Stimulated activated CD4-positive, alpha-beta T cell treated with anti-CD3 and anti-CD28 coated beads, Interleukin-1b, Interleukin-23, amount 100 ng/mL, for 4 hours (primary cell): ENCODE measurements around the gene MIEF2.
"Not testable (repeated sequence)": the region's sequence is repeated elsewhere in the genome, so short reads cannot be mapped to it uniquely, and the experiment has no call there.

Source experiments
- DNase-seq, 2 donors: peaks; one replicate each; pipeline ENCODE4 v3.0.0-alpha.2; 2020; ENCODE audit warnings: low read depth in 2 of 2

Gene MIEF2

DNA sequence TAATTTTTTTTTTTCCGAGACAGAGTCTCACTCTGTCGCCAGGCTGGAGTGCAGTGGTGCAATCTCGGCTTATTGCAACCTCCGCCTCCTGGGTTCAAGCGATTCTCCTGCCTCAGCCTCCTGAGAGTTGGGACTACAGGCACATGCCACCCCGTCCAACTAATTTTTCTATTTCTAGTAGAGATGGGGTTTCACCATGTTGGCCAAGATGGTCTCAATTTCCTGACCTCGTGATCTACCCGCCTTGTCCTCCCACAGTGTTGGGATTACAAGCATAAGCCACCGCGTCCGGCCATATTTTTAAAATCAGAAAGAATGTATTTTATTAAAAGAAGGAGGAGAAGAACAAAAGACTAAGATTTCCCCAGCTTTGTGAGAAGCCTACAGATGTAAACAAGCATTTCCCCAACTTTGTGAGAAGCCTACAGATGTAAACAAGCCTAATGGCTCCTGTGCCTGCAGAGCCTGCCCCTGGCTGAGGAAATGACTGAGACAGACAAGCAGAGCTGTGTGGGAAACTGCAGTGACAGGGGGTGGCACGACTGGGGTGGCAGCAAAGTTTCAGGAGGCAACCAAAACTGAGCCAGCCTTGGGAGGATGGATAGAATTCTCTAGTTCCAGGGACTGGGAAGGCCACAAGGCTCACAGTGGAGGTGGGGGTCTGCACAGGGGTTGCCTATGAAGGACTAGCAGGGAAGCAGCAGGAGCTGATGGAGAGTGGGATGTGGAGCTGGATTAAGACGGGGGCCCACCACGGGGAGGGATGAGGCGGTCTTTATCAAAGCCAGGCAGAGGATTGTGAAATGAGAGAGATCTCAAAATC is 31.5 kb downstream of the MIEF2 start:
- no peak for DNase-seq

DNA sequence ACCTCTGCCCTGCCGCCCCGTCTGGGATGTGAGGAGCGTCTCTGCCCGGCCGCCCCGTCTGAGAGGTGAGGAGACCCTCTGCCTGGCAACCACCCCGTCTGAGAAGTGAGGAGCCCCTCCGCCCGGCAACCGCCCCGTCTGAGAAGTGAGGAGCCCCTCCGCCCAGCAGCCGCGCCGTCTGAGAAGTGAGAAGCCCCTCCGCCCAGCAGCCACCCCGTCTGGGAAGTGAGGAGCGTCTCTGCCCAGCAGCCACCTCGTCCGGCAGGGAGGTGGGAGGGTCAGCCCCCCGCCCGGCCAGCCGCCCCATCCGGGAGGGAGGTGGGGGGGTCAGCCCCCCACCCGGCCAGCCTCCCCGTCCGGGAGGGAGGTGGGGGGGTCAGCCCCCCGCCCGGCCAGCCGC is 37.6 kb downstream of the MIEF2 start:
- DNase-seq = not testable (repeated sequence)

DNA sequence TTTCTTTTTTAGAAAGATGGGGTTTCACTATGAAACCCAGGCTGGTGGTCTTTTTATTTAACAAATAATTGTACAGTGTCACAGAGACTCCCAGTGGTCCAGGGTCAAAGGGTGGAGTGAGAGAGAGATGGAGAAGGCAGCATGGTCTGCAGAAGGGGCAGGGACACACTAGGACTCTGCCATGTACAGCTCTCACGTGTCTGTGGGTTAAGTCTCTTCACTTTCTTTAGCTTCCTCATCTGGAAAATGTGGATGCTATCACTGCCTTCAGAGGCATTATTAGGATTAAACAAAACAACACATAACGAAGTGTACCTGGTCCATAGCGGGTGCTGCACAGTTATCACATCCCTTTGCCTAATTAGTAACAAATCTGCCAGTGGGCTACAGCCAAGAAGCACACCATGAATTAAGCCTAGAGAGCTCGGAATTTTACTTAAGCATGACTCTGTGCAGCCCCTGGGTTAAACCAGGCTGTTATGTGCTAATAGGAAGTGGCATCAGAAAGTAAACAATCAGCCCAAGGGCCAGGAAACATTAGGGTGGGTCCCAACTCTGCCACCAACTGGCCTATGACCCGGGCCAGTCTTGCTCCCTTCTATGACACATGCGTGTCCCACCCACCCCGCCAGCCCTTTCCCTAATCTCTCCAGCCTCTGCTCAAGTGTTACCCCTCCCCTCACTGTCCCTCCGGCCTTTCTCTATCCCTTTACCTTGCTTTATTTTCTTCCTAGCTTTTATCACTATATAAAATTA is 40.4 kb downstream of the MIEF2 start:
- no peak for DNase-seq

DNA sequence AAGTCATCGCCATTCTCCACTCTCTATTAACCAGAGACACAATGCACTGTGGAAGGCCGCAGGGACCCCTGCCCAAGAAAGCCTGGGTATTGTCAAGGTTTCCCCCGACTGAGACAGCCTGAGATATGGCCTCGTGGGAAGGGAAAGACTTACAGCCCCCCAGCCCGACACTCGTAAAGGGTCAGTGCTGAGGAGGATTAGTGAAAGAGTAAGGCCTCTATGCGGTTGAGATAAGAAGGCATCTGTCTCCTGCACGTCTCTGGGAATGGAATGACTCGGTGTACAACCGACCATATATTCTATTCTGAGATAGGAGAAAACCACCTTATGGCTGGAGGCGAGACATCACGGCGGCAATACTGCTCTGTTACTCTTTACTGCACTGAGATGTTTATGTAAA is 42.7 kb downstream of the MIEF2 start:
- DNase-seq = not testable (repeated sequence)

DNA sequence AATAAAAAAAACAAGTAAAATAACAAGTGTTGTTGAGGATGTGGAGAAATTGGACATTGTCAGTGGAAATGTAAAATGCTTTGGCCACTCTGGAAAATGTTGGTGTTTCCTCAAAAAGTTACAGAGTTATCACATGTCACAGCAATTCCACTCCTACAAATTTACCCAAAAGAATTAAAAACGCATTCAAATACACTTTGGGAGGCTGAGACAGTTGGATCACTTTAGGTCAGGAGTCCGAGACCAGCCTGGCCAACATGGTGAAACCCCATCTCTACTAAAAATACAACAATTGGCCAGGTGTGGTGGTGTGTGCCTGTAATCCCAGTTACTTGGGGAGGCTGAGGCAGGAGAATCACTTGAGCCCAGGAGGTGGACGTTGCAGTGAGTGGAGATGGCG is 48.7 kb downstream of the MIEF2 start:
- no peak for DNase-seq

DNA sequence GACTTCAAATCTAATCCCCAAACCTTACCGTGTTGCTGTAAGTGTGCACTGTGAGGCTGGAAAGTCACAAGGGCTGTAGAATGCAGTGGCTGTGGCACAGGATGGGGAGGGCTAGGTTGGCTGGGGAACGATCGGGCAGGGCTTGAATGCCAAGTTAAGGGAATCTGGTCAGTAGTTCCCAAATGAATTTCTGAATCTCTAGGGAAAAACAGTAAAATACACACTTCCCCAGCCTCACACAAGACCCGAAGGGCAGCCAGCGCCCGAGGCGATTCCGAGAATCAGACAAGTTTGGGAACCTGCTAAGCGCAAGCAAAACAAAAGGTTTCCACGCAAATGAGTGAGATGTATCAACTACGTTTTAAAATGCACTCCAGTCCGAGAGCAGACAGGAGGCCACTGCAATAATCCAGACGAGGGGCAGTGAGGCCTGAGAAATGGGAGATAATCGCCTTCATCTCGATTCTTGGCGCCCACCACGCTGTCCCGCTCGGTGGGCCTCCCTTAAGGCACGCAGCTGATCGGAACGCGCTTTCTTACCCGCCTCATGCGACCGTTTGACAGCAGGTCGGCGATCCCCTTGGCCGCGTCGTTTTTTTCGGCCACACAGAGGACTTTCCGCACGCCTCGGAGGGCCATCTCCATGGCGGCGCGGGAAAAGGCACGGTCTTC is 53.7 kb downstream of the MIEF2 start:
- no peak for DNase-seq

DNA sequence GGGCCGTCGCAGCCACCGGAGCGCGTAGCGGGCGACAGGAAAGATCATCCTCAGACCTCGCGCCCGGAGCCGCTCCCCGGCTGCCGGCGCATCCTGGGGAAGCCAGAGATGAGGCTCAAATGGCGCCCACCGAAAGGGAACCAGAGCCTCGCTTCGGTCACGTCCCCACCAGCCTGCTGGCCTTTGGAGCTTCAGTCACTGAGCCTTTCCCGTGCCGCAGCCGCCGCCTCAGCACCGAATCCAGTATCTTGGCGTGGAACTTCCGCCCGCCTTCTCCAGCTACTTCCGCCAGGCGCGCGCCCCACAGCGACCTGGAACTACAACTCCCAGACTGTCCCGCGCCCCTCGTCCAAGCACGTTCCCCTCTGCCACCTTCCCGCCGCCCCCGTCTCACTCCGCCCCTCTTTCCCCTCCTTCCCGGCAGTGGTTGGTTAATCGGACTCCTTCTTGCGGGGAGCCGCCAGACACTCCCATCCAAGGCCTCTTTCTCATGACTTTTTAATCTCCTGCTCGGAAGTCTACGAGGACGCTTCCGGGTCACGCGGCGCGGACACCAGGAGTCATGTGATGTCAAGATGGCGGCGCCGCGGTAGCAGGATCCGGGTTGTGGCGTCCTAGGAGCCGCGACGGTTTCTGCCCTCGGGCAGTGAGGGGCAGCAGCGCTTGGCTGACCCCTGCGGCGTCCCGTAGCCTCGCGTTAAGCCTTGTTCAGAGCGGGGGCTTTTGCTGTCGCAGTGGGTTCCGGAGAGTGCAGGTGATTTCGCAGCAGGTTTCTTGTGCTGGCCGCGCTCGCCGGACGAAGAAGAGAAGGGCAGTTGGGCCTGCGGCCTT is 54.5 kb downstream of the MIEF2 start, which contains the start of the genes SMCR8 and TOP3A:
Gene SMCR8, plus strand, starts transcription at position 563 of the 831 bp plus-strand sequence. CDS start 497 bp downstream, outside the sequence.
Gene TOP3A, minus strand, starts transcription at position 264 of the 831 bp plus-strand sequence. Its CDS starts 216 bp downstream, at position 48.
- DNase-seq = peak; percentile 96 to 97

DNA sequence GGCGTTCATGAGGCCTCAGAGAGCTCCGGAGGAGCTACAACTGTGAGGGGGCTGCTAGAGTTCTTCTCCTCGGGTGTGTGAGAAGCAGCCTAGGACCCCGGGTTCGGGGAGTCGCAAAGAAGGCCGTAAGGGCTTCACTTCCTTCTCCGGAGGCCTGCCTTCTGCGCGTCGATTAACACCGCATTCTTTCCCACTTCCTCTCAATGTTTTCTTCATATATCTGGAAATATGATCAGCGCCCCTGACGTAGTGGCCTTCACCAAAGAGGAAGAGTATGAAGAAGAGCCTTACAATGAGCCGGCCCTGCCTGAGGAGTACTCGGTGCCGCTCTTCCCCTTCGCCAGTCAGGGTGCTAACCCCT is 55.1 kb downstream of the MIEF2 start:
- DNase-seq = no peak

DNA sequence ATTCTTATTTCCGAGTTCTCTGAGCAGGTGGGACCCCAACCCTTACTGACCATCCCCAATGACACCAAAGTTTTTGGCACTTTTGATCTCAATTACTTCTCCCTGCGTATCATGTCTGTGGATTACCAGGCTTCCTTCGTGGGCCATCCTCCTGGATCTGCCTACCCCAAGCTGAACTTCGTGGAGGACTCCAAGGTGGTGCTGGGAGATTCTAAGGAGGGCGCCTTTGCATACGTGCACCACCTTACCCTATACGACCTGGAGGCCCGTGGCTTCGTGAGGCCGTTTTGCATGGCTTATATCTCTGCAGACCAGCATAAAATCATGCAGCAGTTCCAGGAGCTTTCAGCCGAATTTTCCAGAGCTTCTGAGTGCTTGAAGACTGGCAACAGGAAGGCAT is 55.5 kb downstream of the MIEF2 start:
- DNase-seq = no peak
